GM18907 (cell line): Measurements from ENCODE around the gene IQSEC3.
"Not testable (repeated sequence)": the region's sequence is repeated elsewhere in the genome, so short reads cannot be mapped to it uniquely, and the experiment has no call there.

ENCODE experiments used
- ATAC-seq: cut with Tn5 transposase; IDR thresholded peaks from one replicate; pipeline ENCODE4 v1.9.1; 2021; ENCODE audit warnings: mild to moderate bottlenecking, moderate library complexity; ENCODE audit not compliant: unreplicated experiment

The IQSEC3 gene

DNA sequence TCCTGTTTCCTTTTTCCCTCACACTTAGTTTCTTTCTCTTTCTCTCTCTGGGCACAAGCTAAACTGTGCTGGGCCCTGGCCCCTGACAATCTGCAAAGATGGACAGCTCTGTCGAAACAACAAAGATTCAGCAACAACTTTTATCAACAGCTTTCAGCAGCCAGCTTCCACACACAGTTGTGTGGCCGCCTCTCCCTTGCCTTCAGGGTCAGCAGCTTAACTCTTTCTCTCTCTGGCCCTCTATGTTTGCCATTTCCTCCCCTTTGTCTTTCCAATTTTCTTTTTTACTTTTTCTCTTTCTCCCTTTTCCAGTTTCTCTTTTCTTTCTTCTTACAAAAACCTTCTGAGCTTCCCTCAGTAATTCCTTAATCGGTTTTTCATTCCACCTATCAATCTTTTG is 43.3 kb downstream of the IQSEC3 start:
- ATAC-seq, result no peak

DNA sequence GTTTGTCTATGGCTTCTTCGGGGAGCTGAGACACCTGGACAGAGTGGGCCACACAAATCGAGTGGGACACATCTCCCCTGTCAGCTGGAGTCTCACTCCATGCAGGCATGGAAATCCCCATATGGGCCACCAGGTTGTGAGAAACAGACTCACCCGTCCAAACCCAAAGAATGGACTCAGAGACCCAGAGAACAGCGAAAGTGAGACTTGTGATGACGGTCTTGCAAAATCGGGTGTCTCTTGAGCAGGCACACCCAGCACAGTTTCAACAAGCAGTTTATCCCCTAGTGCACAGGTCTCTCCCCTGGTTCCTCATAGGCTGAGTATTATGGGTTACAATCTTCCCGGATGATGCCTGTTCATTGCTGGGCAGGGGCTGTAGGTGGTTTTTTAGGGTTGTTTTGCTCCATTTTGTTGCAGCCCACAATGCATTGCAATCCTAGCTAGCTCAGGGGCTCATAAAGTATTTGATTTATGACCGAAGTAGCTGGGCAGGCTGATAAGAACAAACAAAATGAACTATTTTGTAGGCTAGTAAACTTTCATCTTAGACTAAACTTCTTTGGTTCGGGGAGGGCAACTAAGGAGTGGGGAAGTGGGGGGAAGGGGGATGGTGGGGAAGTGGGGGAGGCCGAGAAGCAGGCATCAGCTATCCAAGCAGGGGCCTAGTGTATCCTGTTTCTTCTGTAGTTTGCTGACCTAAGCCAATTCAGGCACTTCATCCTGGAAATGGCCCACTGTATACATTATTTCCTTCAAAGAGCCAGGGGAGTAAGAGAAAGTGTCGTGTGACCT is 45.3 kb downstream of the IQSEC3 start:
- no peak for ATAC-seq

GRCh38 chr12:113347-113746 is 46.8 kb downstream of the IQSEC3 start:
- no peak for ATAC-seq

DNA sequence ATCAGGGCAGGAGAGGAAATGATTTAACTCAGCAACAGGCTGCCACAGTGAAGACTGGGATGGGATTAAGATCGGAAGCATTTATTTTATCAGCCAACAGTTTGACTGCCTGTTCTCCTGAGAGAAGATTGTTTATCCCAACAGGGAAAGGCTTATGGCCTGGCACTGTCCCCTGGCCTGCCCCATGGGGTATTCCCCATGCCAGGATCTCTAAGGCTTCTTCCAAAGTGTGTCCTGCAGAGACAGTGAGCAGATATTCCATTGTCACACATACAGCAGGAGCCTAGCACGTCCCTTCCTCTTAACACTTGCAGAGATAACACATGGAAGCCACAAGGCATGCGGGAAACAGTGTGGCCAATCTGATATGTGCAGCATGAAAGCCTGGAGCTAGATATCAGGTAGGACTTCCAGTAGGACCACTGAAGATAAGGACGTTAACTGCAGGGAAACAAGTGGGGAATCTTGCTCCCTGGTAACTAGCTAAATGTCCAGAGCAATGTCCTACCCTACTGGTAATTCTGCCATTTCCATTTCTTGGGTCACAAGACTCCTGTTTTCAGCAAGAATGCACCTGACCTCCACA is 48.2 kb downstream of the IQSEC3 start:
- ATAC-seq, result no peak

DNA sequence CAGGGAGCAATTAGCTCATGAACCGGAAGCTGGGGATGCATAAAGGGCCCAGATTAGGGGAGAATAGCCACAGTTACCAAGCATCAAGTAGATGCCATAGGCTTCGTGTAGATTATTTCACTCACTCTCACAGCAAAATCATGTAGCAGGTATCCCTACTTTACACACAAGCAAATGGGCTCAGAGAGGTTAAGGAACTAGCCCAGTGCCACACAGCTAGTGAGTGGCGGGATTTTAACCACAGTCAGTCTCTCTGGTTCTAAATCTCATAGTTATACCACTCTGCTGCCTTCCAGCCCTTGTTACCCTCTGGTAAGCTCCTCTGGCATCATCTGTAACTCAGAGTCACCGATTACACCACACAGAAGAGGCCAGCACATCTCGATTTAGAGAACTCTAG is 49.0 kb downstream of the IQSEC3 start:
- ATAC-seq, result no peak

- ATAC-seq, result no peak
These were observed 49.7 kb downstream of the IQSEC3 start for GRCh38 chr12:115960-116915.

- ATAC-seq, result no peak
These were observed 50.7 kb downstream of the IQSEC3 start for GRCh38 chr12:117311-117710.

DNA sequence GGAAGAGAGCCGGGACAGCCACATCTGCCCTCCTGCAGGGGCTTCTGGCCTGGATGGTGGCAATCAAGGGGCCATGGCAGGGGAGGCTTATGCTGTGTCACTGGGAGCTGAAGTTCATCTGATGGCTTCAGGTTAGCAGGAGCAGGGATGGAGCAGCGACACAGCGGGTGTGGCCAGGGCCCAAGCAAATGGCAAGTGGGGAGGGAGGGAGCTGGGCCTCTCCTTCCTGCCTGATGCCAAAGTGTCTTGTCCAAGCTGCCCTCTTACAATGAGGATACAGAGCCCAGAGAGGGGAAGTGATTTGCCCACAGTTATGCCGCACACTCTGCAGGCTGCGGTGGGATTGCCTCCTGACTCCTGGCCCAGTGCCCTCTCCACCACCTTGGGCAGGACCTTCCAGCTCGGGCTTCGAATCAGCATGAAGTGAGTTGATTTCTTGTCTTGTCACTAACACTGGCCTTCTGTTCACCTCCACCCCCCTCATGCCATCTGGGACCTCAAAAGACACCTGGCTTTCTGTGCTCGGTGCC is 51.3 kb downstream of the IQSEC3 start:
- ATAC-seq, result no peak

DNA sequence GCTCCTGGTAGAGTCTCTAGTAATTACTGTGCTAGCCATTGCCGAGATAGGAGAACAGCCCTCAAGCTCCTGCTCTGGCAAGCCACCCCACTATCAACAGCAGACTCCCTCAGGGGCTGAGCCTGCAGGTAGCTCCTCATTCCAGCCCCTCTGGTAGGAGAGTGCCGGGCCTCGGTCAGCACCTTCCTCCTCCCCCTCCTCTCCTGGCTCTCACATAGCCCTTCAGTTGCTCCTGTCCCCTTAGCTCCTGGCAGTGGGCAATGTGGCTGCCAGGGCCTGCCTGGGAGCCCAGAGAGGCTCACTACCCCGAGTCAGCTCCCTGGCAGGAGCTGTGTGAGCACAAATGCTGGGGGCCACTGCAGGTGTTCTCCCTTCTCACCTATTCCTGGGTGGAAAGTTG is 52.0 kb downstream of the IQSEC3 start:
- ATAC-seq, result no peak

- ATAC-seq, result no peak
These were observed 54.4 kb downstream of the IQSEC3 start for GRCh38 chr12:120951-121350.

- no peak for ATAC-seq
These were observed 55.1 kb downstream of the IQSEC3 start for GRCh38 chr12:121647-122046.

DNA sequence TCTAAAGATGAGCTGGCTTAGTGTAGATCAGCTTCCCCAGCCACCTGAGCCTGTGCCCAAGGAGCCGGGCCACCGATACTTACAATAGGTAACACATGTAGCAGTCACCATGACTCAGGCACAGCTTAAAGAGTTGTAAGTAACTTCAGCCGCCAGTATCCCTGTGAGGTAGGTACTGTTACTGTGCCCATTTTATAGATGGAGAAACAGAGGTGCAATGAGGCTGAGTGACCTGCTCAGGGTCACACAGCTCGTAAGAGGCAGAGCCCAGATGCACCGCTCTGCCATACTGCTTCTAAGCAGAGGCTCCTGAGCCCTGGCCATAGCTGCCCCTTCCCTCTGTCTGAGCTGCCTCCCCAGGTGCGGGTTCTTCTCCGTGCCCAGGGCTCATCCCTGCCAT is 58.5 kb downstream of the IQSEC3 start:
- no peak for ATAC-seq

- ATAC-seq, result no peak
These were observed 59.0 kb downstream of the IQSEC3 start for GRCh38 chr12:125566-125965.

- ATAC-seq, result no peak
These were observed 61.5 kb downstream of the IQSEC3 start for GRCh38 chr12:128079-128478.

DNA sequence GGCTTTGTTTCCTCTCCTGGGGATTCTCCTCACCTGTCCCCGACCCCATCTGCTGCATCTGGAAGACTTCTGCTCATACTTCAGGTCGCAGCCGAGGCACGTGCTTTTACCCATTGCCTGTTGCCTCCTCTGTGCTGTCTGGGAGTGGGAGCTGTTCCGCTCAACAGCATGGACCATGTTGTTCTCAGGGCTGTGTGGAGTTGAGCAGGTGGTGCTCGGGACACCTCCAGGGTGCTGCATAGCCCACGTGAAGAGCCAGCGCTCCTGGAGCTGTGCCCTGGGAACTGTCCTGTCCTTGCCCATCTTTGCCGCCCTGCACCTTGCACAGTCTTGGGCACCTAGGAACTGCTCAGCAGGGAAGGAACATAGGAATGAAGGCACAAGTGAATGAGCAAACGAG is 62.4 kb downstream of the IQSEC3 start:
- ATAC-seq, result no peak

DNA sequence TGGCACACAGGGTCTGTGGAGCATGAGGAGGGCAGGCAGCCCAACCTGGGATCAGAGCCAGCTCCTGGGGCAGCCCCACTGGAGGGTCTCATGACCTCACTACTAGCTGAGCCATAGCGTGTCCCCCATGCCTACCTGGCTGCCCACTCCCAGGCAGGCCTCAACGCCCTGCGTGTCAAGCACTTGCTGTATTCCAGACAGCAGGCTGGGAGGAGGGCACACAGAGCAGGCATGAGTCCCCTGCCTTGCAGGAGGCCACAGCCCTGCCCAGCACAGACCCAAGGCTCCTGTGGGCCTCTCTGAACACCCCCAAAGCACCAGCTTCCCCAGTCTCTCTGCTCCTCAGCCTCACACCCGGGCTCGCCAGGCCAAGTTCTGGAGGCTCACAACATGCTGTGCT is 64.0 kb downstream of the IQSEC3 start:
- ATAC-seq, result no peak

DNA sequence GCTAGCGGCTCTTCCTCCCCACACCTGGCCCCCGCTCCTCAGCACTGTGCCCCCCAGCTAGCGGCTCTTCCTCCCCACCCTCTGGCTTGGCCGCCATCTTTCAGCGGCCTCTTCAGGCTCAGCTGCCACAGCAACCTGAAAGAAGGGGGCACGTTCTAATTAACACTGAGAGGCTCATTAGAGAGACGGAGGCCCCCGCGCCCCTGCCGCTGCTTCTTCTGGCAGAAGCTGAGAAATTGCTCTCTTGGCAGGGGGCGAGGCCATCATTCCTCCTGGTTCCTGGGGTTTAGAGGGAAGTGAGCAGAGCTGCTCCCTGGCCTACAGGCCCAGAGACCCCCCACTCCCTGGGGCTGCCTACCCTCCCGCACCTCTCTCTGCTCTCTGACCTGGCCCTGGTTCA is 64.4 kb downstream of the IQSEC3 start:
- no peak for ATAC-seq

DNA sequence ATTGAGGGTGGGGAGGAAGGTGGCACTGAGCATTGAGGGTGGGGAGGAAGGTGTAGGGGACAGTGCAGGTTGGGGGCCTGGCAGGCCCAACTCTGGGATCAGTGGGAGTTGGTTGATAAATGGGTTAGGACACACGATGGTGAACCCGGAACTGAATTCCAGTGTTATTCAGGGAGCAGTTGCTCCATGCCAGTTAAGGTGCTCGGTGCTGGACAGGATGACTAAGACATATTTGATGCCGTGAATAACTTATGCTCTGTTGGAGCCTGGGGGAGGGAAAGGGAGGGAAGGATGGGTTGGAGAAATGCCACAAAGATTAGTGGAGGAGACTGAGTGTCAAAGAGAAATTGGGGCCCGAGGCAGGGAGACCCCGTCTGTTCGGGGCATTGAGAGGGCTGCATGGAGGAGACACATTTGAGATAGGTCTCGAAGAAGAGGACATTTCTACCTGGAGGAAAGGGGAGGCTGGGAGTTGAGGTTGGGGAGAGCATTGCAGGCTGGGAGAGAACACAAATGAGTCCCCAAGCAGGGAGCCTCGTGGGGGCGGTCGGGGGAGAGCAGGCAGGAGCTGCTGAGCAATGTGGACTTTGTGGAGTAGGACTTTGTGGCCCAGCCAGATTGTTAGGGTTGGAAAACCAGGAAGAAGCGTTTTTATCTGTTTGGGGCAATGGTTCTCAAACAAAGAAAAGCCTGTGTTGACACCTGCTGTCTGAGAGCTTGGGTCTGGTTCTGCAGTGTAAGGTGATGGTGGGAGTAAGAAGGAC is 65.3 kb downstream of the IQSEC3 start:
- no peak for ATAC-seq

DNA sequence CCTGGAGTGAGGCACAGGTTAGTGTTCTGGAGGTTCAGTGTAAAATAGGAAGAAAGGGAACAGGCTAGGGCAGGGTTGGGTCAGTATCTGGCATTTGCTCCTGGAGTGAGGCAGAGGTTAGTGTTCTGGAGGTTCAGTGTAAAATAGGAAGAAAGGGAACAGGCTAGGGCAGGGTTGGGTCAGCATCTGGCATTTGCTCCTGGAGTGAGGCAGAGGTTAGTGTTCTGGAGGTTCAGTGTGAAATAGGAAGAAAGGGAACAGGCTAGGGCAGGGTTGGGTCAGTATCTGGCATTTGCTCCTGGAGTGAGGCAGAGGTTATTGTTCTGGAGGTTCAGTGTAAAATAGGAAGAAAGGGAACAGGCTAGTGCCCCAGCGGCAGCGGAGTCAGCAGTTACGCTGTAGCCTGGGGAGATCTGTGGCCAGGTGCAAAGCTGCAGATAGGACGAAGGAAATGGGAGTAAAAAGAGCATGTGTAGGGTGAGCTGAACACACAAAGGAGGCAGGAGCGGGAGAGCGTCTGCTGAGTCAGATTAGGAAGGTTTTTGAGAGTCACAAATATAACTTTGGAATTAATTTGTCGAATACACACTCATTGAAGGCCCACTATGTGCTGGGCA is 67.2 kb downstream of the IQSEC3 start:
- not testable (repeated sequence) for ATAC-seq

GRCh38 chr12:135138-135537 is 68.6 kb downstream of the IQSEC3 start:
- ATAC-seq, result no peak
